K562 (cell line): ENCODE results near the gene CD48. TPM values are rescaled to one million over a fixed set of nuclear protein-coding genes. Genes with fewer than 3 reads are reported as not detected.

Experiments used
- ATAC-seq: fragments of 200-7000 bp; cut with Tn5 transposase; 3 replicates; pipeline ENCODE4 v1.9.1; 2020; ENCODE audit warnings: moderate library complexity
- BruUV-seq: library from RNA; stranded (reverse); fragments of 400-500 nt; replicated peaks from 2 replicates; lab custom pipeline; 2021; lab: Mats Ljungman, UMichigan
- CTCF ChIA-PET: fragments of 300-600 bp; formaldehyde crosslinking; extraction: SDS; loops from one replicate; lab custom pipeline; 2021; ENCODE audit warnings: low intra/inter-chr PET ratio; lab: Yijun Ruan, JAX
- POLR2A ChIA-PET: fragments of 300-600, 350-650 bp; sonication (Branson Sonifier 250); formaldehyde crosslinking; extraction: SDS; loops from one replicate; lab custom pipeline; 2021; ENCODE audit warnings: antibody characterized with exemption, inconsistent platforms; lab: Yijun Ruan, JAX
- DNase-seq, 4 experiments: peaks; one replicate each; pipeline versions ENCODE4 v3.0.0 to v3.0.0-alpha.2; 2011 to 2018; ENCODE audit warnings: low spot score in 3 of 4, mixed read lengths in 3 of 4; ENCODE audit errors: extremely low read depth in 1 of 4
- FAIRE-seq: peaks from 2 replicates; lab custom pipeline; 2011; peaks lifted over from hg19 to GRCh38; lab: Jason Lieb, UNC
- H2AFZ ChIP-seq: 2 replicates; pipeline ENCODE4 v1.6.0; 2011; ENCODE audit warnings: low read depth, low read length, control low read depth, inconsistent platforms
- H3K27ac ChIP-seq: fragments of 200-600 bp; 3 replicates; pipeline ENCODE4 v1.8.0; 2011; ENCODE audit warnings: low read depth, mild to moderate bottlenecking, control low read depth, inconsistent platforms, low read length, moderate library complexity, mixed read lengths; ENCODE audit errors: extremely low read depth
- H3K27me3 ChIP-seq, 2 experiments: fragments of 300-600 bp in 1 of 2; 2 replicates in 1 of 2; 3 replicates in 1 of 2; pipeline versions ENCODE4 v1.6.0 to v1.8.0; 2011; ENCODE audit warnings: inconsistent platforms in 2 of 2, low read length in 2 of 2, mild to moderate bottlenecking in 1 of 2, mixed read lengths in 1 of 2, moderate library complexity in 1 of 2; ENCODE audit not compliant: control insufficient read depth in 2 of 2, insufficient read depth in 2 of 2
- H3K36me3 ChIP-seq: fragments of 300-600 bp; 3 replicates; pipeline ENCODE4 v1.8.0; 2011; ENCODE audit warnings: mild to moderate bottlenecking, low read length, inconsistent platforms; ENCODE audit not compliant: control insufficient read depth, insufficient read depth
- H3K4me1 ChIP-seq, 2 experiments: fragments of 200-600 bp in 1 of 2; replicated peaks in 1 of 2; 2 replicates in 1 of 2; 3 replicates in 1 of 2; pipeline versions ENCODE4 v1.5.1 to v1.8.0; 2011; ENCODE audit warnings: inconsistent platforms in 2 of 2, low read length in 2 of 2, mild to moderate bottlenecking in 1 of 2, mixed read lengths in 1 of 2, moderate library complexity in 1 of 2; ENCODE audit not compliant: control insufficient read depth in 2 of 2, insufficient read depth in 2 of 2
- H3K4me2 ChIP-seq: 2 replicates; pipeline ENCODE4 v1.6.1; 2011; ENCODE audit warnings: low read length, control low read depth, inconsistent platforms, mixed read lengths; ENCODE audit not compliant: insufficient read depth
- H3K4me3 ChIP-seq: fragments of 200-600 bp; sonication (generic), shearing (Covaris generic); 2 replicates; pipeline ENCODE4 v1.5.1; 2016; ENCODE audit warnings: control low read depth, inconsistent platforms
- H3K79me2 ChIP-seq: fragments of 200-600 bp; 3 replicates; pipeline ENCODE4 v1.8.0; 2011; ENCODE audit warnings: low read length, inconsistent platforms; ENCODE audit not compliant: control insufficient read depth, insufficient read depth
- H3K9ac ChIP-seq, 2 experiments: 2 replicates each; pipeline versions ENCODE4 v1.6.0 to v1.6.1; 2011; ENCODE audit warnings: low read depth in 2 of 2, low read length in 2 of 2, control low read depth in 1 of 2, inconsistent platforms in 1 of 2, mild to moderate bottlenecking in 1 of 2, mixed read lengths in 1 of 2; ENCODE audit not compliant: insufficient read depth in 1 of 2
- H3K9me1 ChIP-seq: one replicate; pipeline ENCODE4 v1.6.0; 2011; ENCODE audit warnings: inconsistent platforms, mild to moderate bottlenecking, low read length, moderate library complexity; ENCODE audit not compliant: control insufficient read depth, insufficient read depth
- H3K9me3 ChIP-seq: replicated peaks from 2 replicates; pipeline ENCODE4 v1.5.1; 2011; ENCODE audit warnings: low read depth, low read length, inconsistent platforms; ENCODE audit not compliant: control insufficient read depth, insufficient read depth
- H4K20me1 ChIP-seq: replicated peaks from 2 replicates; pipeline ENCODE4 v1.6.1; 2011; ENCODE audit warnings: low read length, inconsistent platforms, mixed read lengths; ENCODE audit not compliant: control insufficient read depth, insufficient read depth
- DMBX1 ChIP-seq: fragments of 250-450 bp; sonication (Bioruptor Pico); IDR thresholded peaks from 2 replicates; pipeline ENCODE4 v1.8.0; 2022; ENCODE audit warnings: inconsistent platforms, mild to moderate bottlenecking, moderate library complexity, borderline replicate concordance
- DNMT1 ChIP-seq: fragments of 450-650 bp; IDR thresholded peaks from 2 replicates; pipeline ENCODE4 v1.6.1; 2016; ENCODE audit warnings: antibody characterized with exemption, mild to moderate bottlenecking
- EP300 ChIP-seq: IDR thresholded peaks from 2 replicates; pipeline ENCODE4 v1.6.1; 2012; ENCODE audit warnings: low read length, improper control_type of control experiment
- EZH2 ChIP-seq: IDR thresholded peaks from 2 replicates; pipeline ENCODE4 v1.6.1; 2012; ENCODE audit warnings: low read depth, mild to moderate bottlenecking, inconsistent platforms, low read length, borderline replicate concordance
- FUS ChIP-seq: fragments of 200-400 bp; formaldehyde crosslinking; optimal IDR thresholded peaks from 2 replicates; pipeline ENCODE3; 2017; ENCODE audit warnings: low read depth, low read length
- GTF2A2 ChIP-seq: IDR thresholded peaks from 2 replicates; pipeline ENCODE4 v1.6.1; 2016; ENCODE audit warnings: mild to moderate bottlenecking, missing genetic modification characterization, missing compliant biosample characterization
- MLLT1 ChIP-seq, 2 experiments: fragments of 450-650 bp; IDR thresholded peaks; 2 replicates each; pipeline ENCODE4 v1.6.1; 2016
- MXD1 ChIP-seq: fragments of 250-450 bp; sonication (Bioruptor Pico); IDR thresholded peaks from 2 replicates; pipeline ENCODE4 v1.8.0; 2021; ENCODE audit warnings: borderline replicate concordance, mild to moderate bottlenecking, moderate library complexity; ENCODE audit not compliant: poor library complexity, severe bottlenecking
- OTX1 ChIP-seq: fragments of 450-650 bp; formaldehyde crosslinking; IDR thresholded peaks from 2 replicates; pipeline ENCODE4 v1.4.0; 2022; ENCODE audit warnings: mild to moderate bottlenecking
- SRSF9 ChIP-seq: fragments of 200-400 bp; formaldehyde crosslinking; IDR thresholded peaks from 2 replicates; pipeline ENCODE4 v1.6.1; 2017; ENCODE audit warnings: low read depth, low read length, borderline replicate concordance
- TAF1 ChIP-seq: IDR thresholded peaks from 2 replicates; pipeline ENCODE4 v1.6.1; 2011; ENCODE audit warnings: mild to moderate bottlenecking, low read length, moderate library complexity; ENCODE audit not compliant: insufficient read depth, control insufficient read depth, severe bottlenecking; ENCODE audit errors: extremely low read depth
- TCF7 ChIP-seq: sonication (generic); IDR thresholded peaks from 2 replicates; pipeline ENCODE4 v1.6.1; 2016; ENCODE audit warnings: antibody characterized with exemption, borderline replicate concordance
- TEAD1 ChIP-seq, 2 experiments: fragments of 450-650 bp in 1 of 2; sonication (generic) in 1 of 2; formaldehyde crosslinking; IDR thresholded peaks; 2 replicates each; pipeline versions ENCODE4 v1.4.0 to v1.8.0; 2020 to 2022; ENCODE audit warnings: mild to moderate bottlenecking in 2 of 2, missing genetic modification reagents in 1 of 2
- XRCC3 ChIP-seq: fragments of 450-650 bp; IDR thresholded peaks from 2 replicates; pipeline ENCODE4 v1.6.1; 2017; ENCODE audit warnings: mild to moderate bottlenecking, moderate library complexity
- ZKSCAN3 ChIP-seq: fragments of 250-450 bp; sonication (Bioruptor Pico); IDR thresholded peaks from 2 replicates; pipeline ENCODE4 v1.4.0; 2020
- ZNF124 ChIP-seq: sonication (generic); formaldehyde crosslinking; IDR thresholded peaks from 2 replicates; pipeline ENCODE4 v1.8.1; 2022; ENCODE audit warnings: missing genetic modification reagents
- ZNF212 ChIP-seq: fragments of 450-650 bp; formaldehyde crosslinking; IDR thresholded peaks from 2 replicates; pipeline ENCODE4 v1.4.0; 2020; ENCODE audit warnings: mild to moderate bottlenecking
- ZNF24 ChIP-seq: fragments of 450-650 bp; IDR thresholded peaks from 2 replicates; pipeline ENCODE4 v1.6.1; 2016
- ZNF263 ChIP-seq: sonication (generic); formaldehyde crosslinking; IDR thresholded peaks from 2 replicates; pipeline ENCODE4 v1.8.0; 2022; ENCODE audit warnings: mild to moderate bottlenecking, missing genetic modification reagents, borderline replicate concordance
- ZNF431 ChIP-seq: sonication (generic); formaldehyde crosslinking; IDR thresholded peaks from 2 replicates; pipeline ENCODE4 v1.8.0; 2022; ENCODE audit warnings: mild to moderate bottlenecking, missing genetic modification reagents
- WGBS: fragments of 100-300 bp; shearing (Covaris generic); methylation state at CpG from one replicate; pipeline ENCODE4 v1.1.6; 2016; ENCODE audit warnings: low coverage, mixed read lengths; ENCODE audit not compliant: insufficient coverage; ENCODE audit errors: missing lambda C conversion rate; 5-methylcytosine and 5-hydroxymethylcytosine counted together
- in situ Hi-C: fragments of 300-500 bp; cut with MboI; formaldehyde crosslinking; loops from 4 replicates; pipeline ENCODE4 v1.15.0; 2018; ENCODE audit warnings: inconsistent platforms, mixed read lengths
- intact Hi-C: fragments of 100-400 bp; cut with micrococcal nuclease; formaldehyde crosslinking; loops from 2 replicates; pipeline ENCODE4 v1.14.2; 2022
- polyA plus RNA-seq, 8 experiments: library from polyadenylated mRNA; depleted of rRNA in 4 of 8; stranded (reverse) in 5 of 8; unstranded in 3 of 8; fragments of >200 nt; fragmentation: Nextera tagmentation in 2 of 8; fragmentation: Illumina TruSeq in 1 of 8; extraction: Ambion mirVana in 2 of 8; extraction: Trizol in 1 of 8; gene quantifications; 2 replicates each; pipeline versions ENCODE4 v1.2.1 to v1.2.3, GENCODE V29; 2011 to 2014; ENCODE audit warnings: inconsistent platforms in 1 of 8, missing spikeins in 1 of 8
- total RNA-seq, 7 experiments: library from RNA; depleted of rRNA in 6 of 7; stranded (reverse); fragments of >200 nt in 6 of 7; fragmentation: Illumina TruSeq in 2 of 7; extraction: Trizol in 2 of 7; gene quantifications; 2 replicates each; pipeline versions ENCODE4 v1.2.1 to v1.2.3, GENCODE V29; 2011 to 2021; ENCODE audit warnings: low replicate concordance in 1 of 7

Gene CD48
- total and polyA plus RNA-seq, 9 of the 15 experiments (the other 6 are each of a cell fraction or from before 2014, with no cell fraction given) = 0.10 to 0.42 (median 0.29) TPM; not detected in 3

GRCh38 chr1:160744199-160744851, 32.7 kb upstream of the CD48 start:
- in situ Hi-C loops = no loop called here
- CTCF ChIA-PET = interaction anchor here (0.5 kb wide), 1 partner anchor 129 kb away, joined by 3 read pairs; no protein-coding TSS in a partner anchor
- POLR2A ChIA-PET = interaction anchor here (0.5 to 1.0 kb wide), 3 partner anchors 8 to 88 kb away, joined by 3 to 4 read pairs (median 3); no protein-coding TSS in a partner anchor
- FAIRE-seq (no peak), ATAC-seq (no peak), DNase-seq (no peak)
- Histone ChIP-seq H3K9me1 (no peaks in the 10 kb centered on the region), H3K9ac (no peak overlapping the region), H3K36me3 (no peaks in the 10 kb centered on the region), H3K79me2 (no peaks in the 10 kb centered on the region), H3K9me3 (no peaks in the 10 kb centered on the region), H3K4me3 (no peak overlapping the region), H4K20me1 (no peaks in the 10 kb centered on the region), H3K4me2 (no peak overlapping the region), H3K27me3 (peaks cover 0 to 11% of the 10 kb centered on the region in 2 experiments; a peak in 3 of 5 replicates), H3K4me1 (peaks cover 0 to 10% of the 10 kb centered on the region in 2 experiments; a peak in 2 of 5 replicates), H2AFZ (no peak overlapping the region), H3K27ac (no peak overlapping the region)
- TF ChIP-seq ZNF431 = no peak
- TF ChIP-seq ZNF263 (CRISPR knock-in tag) = no peak
- TF ChIP-seq ZNF24 = no peak
- no peak for TF ChIP-seq GTF2A2 (tag)
- no peak for TF ChIP-seq DNMT1
- TF ChIP-seq FUS = no peak
- TF ChIP-seq OTX1 (CRISPR knock-in tag) = no peak
- no peak for TF ChIP-seq MLLT1 (IDR thresholded peaks at IDR 0.05)
- TF ChIP-seq SRSF9 = no peak
- no peak for TF ChIP-seq EP300
- no peak for TF ChIP-seq MXD1 (CRISPR knock-in tag)
- no peak for TF ChIP-seq TCF7
- no peak for TF ChIP-seq XRCC3
- no peak for TF ChIP-seq TAF1
- TF ChIP-seq EZH2 = no peak
- no peak for TF ChIP-seq TEAD1 (CRISPR knock-in tag; IDR thresholded peaks at IDR 0.05)
- TF ChIP-seq ZNF124 (CRISPR knock-in tag) = no peak
- no peak for TF ChIP-seq ZKSCAN3
- TF ChIP-seq DMBX1 = no peak
- TF ChIP-seq ZNF212 (CRISPR knock-in tag) = no peak
- no TSS peak for BruUV-seq
- intact Hi-C loops = no loop called here
- 11% methylated on average over 7 of the region's 7 CpGs for WGBS
